ENCODE data around the gene SCO1. TPM values are rescaled to one million over a fixed set of nuclear protein-coding genes. Genes with fewer than 3 reads are reported as not detected.

The SCO1 gene
- total and polyA plus RNA-seq, 8 donors: 8.0 to 61.1 (median 13.4) TPM

DNA sequence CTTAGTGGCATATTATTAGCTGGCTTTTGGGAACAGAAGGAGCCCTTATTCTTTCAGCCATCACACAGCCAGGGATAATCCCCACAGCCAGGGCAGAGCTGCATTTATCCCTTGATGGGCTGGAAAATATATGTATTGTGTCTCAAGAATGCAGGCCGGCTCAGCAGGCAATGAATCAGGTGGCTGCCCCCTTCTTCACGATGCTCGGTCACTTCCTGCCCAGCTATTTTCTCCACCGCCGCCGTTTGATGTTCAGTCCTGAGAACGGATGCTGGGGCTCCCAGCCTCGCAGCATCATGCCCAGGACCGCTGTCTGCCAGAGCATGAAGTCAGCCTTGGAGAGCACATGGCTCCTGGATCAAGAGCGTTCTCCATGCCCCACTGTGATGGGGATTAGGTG is 35.9 kb downstream of the SCO1 start:
- Histone ChIP-seq H3K27me3 (no peaks in the 10 kb centered on the region), H3K9me3 (no peaks in the 10 kb centered on the region), H3K36me3 (peaks cover 0 to 19% (median 10%) of the 10 kb centered on the region in 4 donors), H3K4me3 (no peak overlapping the region), H3K27ac (no peak overlapping the region), H3K4me1 (no peaks in the 10 kb centered on the region)
- no peak for TF ChIP-seq EP300 (IDR thresholded peaks at IDR 0.05)
- TF ChIP-seq, protein P1, sequence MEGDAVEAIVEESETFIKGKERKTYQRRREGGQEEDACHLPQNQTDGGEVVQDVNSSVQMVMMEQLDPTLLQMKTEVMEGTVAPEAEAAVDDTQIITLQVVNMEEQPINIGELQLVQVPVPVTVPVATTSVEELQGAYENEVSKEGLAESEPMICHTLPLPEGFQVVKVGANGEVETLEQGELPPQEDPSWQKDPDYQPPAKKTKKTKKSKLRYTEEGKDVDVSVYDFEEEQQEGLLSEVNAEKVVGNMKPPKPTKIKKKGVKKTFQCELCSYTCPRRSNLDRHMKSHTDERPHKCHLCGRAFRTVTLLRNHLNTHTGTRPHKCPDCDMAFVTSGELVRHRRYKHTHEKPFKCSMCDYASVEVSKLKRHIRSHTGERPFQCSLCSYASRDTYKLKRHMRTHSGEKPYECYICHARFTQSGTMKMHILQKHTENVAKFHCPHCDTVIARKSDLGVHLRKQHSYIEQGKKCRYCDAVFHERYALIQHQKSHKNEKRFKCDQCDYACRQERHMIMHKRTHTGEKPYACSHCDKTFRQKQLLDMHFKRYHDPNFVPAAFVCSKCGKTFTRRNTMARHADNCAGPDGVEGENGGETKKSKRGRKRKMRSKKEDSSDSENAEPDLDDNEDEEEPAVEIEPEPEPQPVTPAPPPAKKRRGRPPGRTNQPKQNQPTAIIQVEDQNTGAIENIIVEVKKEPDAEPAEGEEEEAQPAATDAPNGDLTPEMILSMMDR (IDR thresholded peaks at IDR 0.05): no peak
- no peak for TF ChIP-seq POLR2A (IDR thresholded peaks at IDR 0.05)
- no peak for TF ChIP-seq POLR2AphosphoS5 (IDR thresholded peaks at IDR 0.05)
- intact Hi-C loops (cut with DNase I; ENCODE audit: low total_unique reads): no loop called here
- WGBS, 5 donors: 88 to 91% (median 91%) methylated on average over 10 of the region's 10 CpGs
- DNase-seq: no peak

- H3K4me3 ChIP-seq: no peak overlapping the region
Measured at GRCh38 chr17:10657879-10658278, 39.5 kb downstream of the SCO1 start.

DNA sequence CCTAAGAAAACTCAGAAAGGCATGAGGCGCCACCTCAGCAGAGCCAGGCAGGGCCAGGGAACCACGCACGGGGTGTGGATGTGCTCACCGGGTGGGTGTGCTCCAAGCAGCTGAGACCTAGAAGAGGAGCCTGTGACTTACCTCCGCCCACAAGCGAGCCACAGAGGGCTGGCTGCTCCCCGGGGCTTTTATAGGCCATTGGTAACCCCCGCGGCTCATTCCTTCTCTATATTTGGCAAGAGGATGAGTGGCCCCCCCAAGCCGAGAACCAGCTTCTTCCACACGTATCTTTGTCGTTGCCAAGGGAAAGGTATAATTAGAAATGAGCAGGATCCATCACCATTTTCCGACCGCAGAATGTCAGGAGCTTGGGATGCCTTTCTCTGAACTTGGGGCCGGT is 40.2 kb downstream of the SCO1 start, which contains the start of gene MYH3:
Gene MYH3 (minus strand): TSS at position 162 of the 400 bp plus-strand sequence. CDS start 2,245 bp downstream, outside the sequence.
- Histone ChIP-seq H3K36me3 (peaks cover 0 to 19% (median 10%) of the 10 kb centered on the region in 4 donors), H3K4me1 (no peaks in the 10 kb centered on the region), H3K9me3 (no peaks in the 10 kb centered on the region), H3K27me3 (no peaks in the 10 kb centered on the region), H3K27ac (no peak within 1 kb of the TSS), H3K4me3 (no peak within 1 kb of the TSS)
- intact Hi-C loops (cut with DNase I; ENCODE audit: low total_unique reads): no loop called here
- DNase-seq: no peak
- 79 to 92% (median 84%) methylated on average over 10 to 15 of the region's 15 CpGs for WGBS, 5 donors
- TF ChIP-seq EP300 (IDR thresholded peaks at IDR 0.05) (no peak), POLR2AphosphoS5 (IDR thresholded peaks at IDR 0.05) (no peak), POLR2A (IDR thresholded peaks at IDR 0.05) (no peak)
- TF ChIP-seq, protein P1 (IDR thresholded peaks at IDR 0.05): no peak

More at GRCh38 chr17:10657879-10658278, 39.5 kb downstream of the SCO1 start:
- H3K4me1 ChIP-seq: no peaks in the 10 kb centered on the region
- no peak for TF ChIP-seq POLR2A (IDR thresholded peaks at IDR 0.05)
- TF ChIP-seq, protein P1 (IDR thresholded peaks at IDR 0.05): no peak
- DNase-seq: no peak
- peaks cover 0 to 19% (median 10%) of the 10 kb centered on the region in 4 donors for H3K36me3 ChIP-seq
- no peak overlapping the region for H3K27ac ChIP-seq
- H3K27me3 ChIP-seq: no peaks in the 10 kb centered on the region
- intact Hi-C loops (cut with DNase I; ENCODE audit: low total_unique reads): no loop called here
- no peaks in the 10 kb centered on the region for H3K9me3 ChIP-seq
- WGBS, 5 donors: 75 to 87% (median 85%) methylated on average over 10 of the region's 10 CpGs

- intact Hi-C loops (cut with DNase I; ENCODE audit: low total_unique reads): no loop called here
- Histone ChIP-seq H3K4me1 (no peaks in the 10 kb centered on the region), H3K27ac (no peak overlapping the region), H3K27me3 (no peaks in the 10 kb centered on the region), H3K4me3 (no peak overlapping the region), H3K9me3 (no peaks in the 10 kb centered on the region), H3K36me3 (peaks cover 0 to 12% (median 6%) of the 10 kb centered on the region in 4 donors)
- no peak for TF ChIP-seq POLR2AphosphoS5 (IDR thresholded peaks at IDR 0.05)
- TF ChIP-seq, protein P1 (IDR thresholded peaks at IDR 0.05): no peak
- TF ChIP-seq EP300 (IDR thresholded peaks at IDR 0.05): no peak
- no peak for TF ChIP-seq POLR2A (IDR thresholded peaks at IDR 0.05)
- DNase-seq: no peak
- 76 to 80% (median 78%) methylated on average over 5 of the region's 5 CpGs for WGBS, 5 donors
Measured at GRCh38 chr17:10653987-10654386, 43.3 kb downstream of the SCO1 start.

Data from stomach (tissue), 9 donors.